ENCODE data around the gene IYD.

Gene IYD

GRCh38 chr6:150377211-150377781, 8.5 kb downstream of the IYD start:
- DNase-seq (ENCODE audit: low spot score) = no peak
- TF ChIP-seq CTCF (IDR thresholded peaks at IDR 0.05; ENCODE audit: extremely low read depth, missing control alignments) = no peak

GRCh38 chr6:150380256-150380655, 11.4 kb downstream of the IYD start:
- no peak for DNase-seq (ENCODE audit: low spot score)
- no peak for TF ChIP-seq CTCF (IDR thresholded peaks at IDR 0.05; ENCODE audit: extremely low read depth, missing control alignments)

- no peak for TF ChIP-seq CTCF (IDR thresholded peaks at IDR 0.05; ENCODE audit: extremely low read depth, missing control alignments)
Measured at GRCh38 chr6:150382171-150382570, 13.4 kb downstream of the IYD start.

GRCh38 chr6:150391414-150391813, 22.6 kb downstream of the IYD start:
- no peak for DNase-seq (ENCODE audit: low spot score)
- TF ChIP-seq CTCF (IDR thresholded peaks at IDR 0.05; ENCODE audit: extremely low read depth, missing control alignments) = no peak

More at GRCh38 chr6:150382171-150382570, 13.4 kb downstream of the IYD start:
- DNase-seq (ENCODE audit: low spot score) = no peak

GRCh38 chr6:150391890-150392289, 23.1 kb downstream of the IYD start:
- no peak for DNase-seq (ENCODE audit: low spot score)

GRCh38 chr6:150392452-150393220, 23.8 kb downstream of the IYD start:
- no peak for DNase-seq (ENCODE audit: low spot score)
- TF ChIP-seq CTCF (IDR thresholded peaks at IDR 0.05; ENCODE audit: extremely low read depth, missing control alignments) = no peak

More at GRCh38 chr6:150391890-150392289, 23.1 kb downstream of the IYD start:
- no peak for TF ChIP-seq CTCF (IDR thresholded peaks at IDR 0.05; ENCODE audit: extremely low read depth, missing control alignments)

- TF ChIP-seq CTCF (IDR thresholded peaks at IDR 0.05; ENCODE audit: extremely low read depth, missing control alignments) = no peak
Measured at GRCh38 chr6:150394053-150394898, 25.5 kb downstream of the IYD start.

More at GRCh38 chr6:150394053-150394898, 25.5 kb downstream of the IYD start:
- no peak for DNase-seq (ENCODE audit: low spot score)
